HCEC 1CT (cell line): ENCODE data around the gene COA8.

ENCODE experiments used
- DNase-seq: peaks from one replicate; pipeline ENCODE4 v3.0.0-alpha.2; 2017

The COA8 gene

GRCh38 chr14:103526247-103526913 is 36.4 kb upstream of the COA8 start:
- DNase-seq: no peak

- DNase-seq: no peak
Measured at GRCh38 chr14:103526914-103527248, 35.9 kb upstream of the COA8 start.

GRCh38 chr14:103527408-103528145 is 35.2 kb upstream of the COA8 start:
- DNase-seq: no peak

DNA sequence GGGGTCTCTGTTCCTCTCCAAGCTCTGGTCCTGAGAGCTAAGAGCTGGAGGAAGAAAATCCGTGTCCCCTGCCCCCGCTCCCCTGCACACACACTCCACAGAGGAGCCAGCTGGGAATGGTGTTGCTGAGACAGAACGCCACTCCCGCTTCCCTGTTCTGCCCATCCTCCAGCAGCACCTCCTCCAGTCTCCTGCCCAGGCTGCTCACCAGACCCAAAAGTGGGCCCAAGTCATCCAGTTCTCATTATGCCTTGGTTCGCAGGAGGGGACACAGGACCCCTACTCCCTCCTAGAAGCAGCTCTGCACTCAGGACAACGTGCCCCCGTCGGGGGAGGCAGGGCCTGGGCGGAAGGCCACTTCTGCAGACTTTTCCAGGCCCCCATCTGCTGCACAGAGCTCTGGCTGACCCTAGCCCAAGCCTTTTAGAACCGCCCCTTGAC is 34.6 kb upstream of the COA8 start:
- DNase-seq: no peak

GRCh38 chr14:103528587-103529382 is 34.0 kb upstream of the COA8 start, which contains the start of gene TRMT61A:
Gene TRMT61A, plus strand, starts transcription at chr14:103529196. Its CDS starts 783 bp downstream, at chr14:103529979.
- DNase-seq: peak; percentile 94

- DNase-seq: no peak
Measured at GRCh38 chr14:103529383-103530365, 33.1 kb upstream of the COA8 start.

- DNase-seq: no peak
Measured at GRCh38 chr14:103530390-103530789, 32.4 kb upstream of the COA8 start.

- no peak for DNase-seq
Measured at GRCh38 chr14:103530831-103531230, 31.9 kb upstream of the COA8 start.

DNA sequence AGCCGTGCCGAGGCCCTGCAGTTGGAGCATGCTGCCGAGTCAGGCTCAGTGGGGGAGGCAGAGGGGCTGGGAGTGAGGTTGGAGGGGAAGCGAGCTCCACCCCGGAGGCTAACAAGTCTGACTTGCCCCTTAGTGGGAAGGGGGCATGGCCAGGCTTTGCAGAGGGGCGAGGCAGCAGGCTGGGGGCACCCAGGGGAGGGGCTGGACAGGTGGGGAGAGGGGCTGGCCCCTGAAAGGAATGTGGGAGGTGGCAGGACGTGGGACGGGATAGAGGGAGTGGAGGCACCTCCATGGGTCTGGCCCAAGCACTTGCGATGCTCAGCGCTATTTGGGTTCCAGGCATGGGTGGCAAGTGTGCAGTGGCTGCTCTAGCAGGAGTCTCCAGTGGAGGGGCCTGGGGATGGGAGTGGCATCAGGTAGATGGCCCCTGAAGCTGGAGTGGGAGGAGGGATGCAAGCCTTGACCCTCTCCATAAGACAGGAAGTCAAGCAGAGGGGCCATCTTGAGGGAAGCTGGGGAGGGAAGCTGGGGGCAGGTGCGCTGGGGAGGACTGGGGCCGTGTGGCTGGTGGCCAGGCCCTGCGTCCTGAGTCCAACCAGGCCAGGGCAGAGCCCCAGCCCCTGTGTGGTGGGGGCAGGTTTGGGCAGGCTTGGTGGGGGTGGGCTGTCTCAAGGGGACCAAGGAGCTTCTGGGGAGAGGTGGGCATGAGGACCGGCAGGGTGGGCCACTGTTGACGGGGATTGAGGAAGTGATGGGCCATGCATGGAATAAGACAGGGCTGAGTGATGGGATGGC is 31.1 kb upstream of the COA8 start:
- DNase-seq: no peak

DNA sequence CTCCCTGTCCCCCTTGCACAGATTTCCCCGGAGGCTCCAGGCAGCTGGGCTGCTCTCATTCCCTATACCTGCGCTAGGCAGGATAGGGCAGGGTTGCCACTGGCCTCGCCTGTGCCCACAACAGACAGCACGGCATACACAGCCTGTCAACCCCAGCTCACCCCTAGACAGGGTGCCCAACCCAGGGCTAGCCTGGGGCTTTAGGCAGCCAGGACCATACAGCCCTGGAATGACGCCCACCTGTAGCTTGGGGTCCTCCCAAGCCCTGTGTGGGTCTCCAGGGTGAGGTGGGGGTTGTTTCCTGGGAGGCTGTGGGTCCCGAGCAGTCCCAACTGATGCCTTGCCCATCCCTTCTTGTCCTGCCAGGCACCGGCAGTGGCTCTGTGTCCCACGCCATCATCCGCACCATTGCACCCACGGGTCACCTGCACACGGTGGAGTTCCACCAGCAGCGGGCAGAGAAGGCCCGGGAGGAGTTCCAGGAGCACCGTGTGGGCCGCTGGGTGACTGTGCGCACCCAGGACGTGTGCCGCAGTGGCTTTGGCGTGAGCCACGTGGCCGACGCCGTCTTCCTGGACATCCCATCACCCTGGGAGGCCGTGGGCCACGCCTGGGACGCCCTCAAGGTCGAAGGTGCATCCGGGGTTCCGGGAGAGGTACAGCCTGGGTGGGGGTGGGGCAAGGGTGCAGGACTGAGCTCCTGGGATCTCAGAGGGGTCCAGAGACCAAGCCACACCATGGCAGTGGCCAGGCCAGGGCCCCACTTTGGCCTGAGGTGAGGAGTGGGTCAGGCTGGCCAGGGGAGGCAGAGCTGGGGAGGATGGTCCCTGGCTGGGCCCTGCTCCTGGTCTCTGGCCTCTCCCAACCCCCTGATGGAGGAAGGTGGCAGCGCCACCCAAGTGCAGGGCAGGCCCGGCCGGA is 30.3 kb upstream of the COA8 start:
- DNase-seq: no peak

DNA sequence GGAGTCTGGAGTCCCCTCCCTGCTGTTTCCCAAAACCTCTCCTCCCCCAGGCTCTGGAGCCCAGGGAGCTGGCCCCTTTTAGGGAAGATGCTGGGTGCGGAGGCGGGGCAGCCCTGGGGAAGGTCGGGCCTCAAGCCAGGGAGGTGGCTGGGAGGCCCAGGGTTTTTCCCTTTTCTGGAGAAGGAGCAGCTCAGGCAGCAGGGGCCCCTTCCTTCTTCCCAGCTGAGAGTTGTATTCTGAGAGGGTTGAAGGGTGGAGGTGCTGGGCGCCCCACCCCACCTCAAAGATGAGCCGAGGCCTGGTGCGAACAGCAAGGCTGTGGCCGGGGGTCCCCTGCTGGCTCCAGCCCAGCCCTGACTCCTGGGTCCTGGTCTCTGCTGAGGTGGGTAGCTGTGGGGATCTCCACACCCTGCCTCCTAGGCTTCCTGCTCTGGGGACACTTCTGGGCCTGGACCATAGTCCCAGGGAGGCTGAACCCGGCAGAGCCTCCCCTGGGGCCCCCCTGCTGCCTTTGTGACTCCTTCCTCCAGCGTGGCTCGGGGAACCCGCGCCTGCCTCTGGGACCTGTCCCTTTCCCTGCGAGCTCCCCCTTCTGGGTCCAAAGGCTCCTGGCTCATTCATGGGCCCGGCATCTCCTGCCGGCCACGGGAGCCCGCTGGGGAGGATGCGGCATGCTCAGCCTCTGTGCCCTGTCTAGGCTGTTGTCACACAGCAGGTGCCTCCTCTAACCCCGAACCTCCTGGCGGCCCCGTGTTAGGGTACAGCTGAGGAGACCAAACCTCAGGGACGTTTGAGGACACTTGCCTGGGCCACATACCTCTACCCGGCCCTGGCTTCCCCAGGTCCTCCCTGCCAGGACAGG is 29.4 kb upstream of the COA8 start:
- DNase-seq: no peak

- no peak for DNase-seq
Measured at GRCh38 chr14:103533999-103534575, 28.7 kb upstream of the COA8 start.

DNA sequence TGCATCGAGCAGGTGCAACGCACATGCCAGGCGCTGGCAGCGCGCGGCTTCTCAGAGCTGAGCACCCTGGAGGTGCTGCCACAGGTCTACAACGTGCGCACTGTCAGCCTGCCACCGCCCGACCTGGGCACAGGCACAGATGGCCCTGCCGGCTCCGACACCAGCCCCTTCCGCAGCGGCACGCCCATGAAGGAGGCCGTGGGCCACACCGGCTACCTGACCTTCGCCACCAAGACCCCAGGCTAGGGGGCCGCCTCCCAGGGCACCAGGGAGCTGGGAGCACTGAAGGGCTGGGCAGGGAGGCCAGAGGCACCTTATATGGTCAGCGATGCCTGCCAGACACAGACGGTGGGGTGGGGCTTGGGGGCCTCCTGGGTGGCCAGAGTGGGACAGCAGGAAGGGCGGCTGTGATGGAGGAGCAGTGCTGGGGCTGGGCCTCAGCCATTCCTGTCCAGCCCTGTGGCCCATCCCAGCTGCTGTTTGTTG is 28.1 kb upstream of the COA8 start:
- no peak for DNase-seq

GRCh38 chr14:103535081-103535890 is 27.5 kb upstream of the COA8 start:
- DNase-seq: no peak

GRCh38 chr14:103535891-103536565 is 26.7 kb upstream of the COA8 start:
- no peak for DNase-seq

DNA sequence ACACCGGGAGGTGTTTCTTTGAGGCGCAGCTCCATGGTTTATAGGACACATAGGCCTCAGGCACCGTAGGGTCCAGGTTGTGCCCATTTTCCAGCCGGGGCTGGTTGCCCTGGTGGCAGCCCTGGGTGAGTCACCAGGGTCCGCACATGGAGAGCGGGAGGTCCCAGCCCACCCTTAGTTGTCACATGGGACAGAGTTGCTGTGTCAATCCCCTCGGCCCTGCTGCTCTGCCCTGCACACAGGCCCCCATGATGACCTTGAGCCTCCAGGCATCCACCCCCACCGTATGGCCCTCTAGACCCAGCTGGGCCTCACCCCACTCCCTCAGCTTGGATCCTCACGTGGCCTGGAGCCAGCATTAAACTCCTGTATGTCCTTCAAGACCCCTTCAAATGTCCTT is 26.1 kb upstream of the COA8 start:
- no peak for DNase-seq
